Measurements from ENCODE around the gene RBM4B. TPM values are rescaled to one million over a fixed set of nuclear protein-coding genes. Genes with fewer than 3 reads are reported as not detected.

Gene RBM4B
- total and polyA plus RNA-seq, 2 of the 13 experiments (the other 11 are each of a cell fraction or from before 2014, with no cell fraction given): 25.8 to 32.4 TPM

DNA sequence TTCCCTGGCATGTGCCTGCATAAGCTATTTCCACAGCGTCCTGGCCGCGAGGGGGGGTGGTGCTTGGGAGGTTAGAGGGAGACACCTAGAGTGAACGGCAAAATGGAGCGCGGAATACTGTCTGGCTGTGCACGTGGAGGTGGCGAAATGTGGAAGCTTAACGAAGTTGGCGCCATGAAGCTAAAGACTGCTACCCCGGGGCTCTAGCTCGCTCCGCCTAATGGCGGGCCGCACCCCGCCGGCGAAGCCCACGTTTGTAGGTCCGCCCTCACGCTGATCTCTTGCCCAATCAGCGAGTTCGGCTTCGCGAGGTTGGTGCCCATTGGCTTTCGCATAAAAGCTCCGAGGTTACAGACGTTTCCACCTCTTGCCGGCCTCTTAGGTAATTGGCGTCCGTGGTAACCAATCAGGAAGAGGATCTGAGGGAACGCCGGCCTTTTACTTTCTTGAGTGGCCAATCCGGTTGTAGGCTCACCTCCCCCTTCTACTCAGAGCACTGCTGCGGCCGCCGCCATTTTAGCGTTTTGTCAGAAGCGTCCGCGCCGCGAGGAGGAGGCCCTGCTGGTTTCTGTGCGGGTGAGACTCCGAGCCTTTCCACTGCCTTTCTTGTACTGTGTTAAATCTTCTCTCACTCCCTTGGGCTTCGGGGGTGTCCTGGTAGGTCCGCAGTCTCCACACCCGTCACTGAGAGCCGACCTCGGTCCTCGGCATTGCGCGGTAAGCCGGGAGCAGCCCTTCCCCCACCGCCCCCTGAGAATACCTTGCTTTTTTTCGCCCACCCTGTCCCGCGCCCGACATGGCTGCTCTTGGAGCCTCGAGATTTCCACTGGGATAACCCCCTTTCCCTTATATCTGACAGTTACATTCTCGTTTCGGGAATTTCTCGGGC, 39.3 kb downstream of the RBM4B start, which contains the start of gene RBM4 (continued):
- TF ChIP-seq, protein P1, sequence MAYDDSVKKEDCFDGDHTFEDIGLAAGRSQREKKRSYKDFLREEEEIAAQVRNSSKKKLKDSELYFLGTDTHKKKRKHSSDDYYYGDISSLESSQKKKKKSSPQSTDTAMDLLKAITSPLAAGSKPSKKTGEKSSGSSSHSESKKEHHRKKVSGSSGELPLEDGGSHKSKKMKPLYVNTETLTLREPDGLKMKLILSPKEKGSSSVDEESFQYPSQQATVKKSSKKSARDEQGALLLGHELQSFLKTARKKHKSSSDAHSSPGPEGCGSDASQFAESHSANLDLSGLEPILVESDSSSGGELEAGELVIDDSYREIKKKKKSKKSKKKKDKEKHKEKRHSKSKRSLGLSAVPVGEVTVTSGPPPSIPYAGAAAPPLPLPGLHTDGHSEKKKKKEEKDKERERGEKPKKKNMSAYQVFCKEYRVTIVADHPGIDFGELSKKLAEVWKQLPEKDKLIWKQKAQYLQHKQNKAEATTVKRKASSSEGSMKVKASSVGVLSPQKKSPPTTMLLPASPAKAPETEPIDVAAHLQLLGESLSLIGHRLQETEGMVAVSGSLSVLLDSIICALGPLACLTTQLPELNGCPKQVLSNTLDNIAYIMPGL (CRISPR knock-in tag; IDR thresholded peaks at IDR 0.05; ENCODE audit: borderline replicate concordance in 1 of 2, low read depth in 1 of 2): peak; percentile 33 to 40; a peak in 1 of 4 replicates
- TF ChIP-seq FOSL1 (CRISPR knock-in tag; IDR thresholded peaks at IDR 0.05; ENCODE audit: borderline replicate concordance) (no peak), ZNF260 (CRISPR knock-in tag; IDR thresholded peaks at IDR 0.05; ENCODE audit: borderline replicate concordance, low read depth) (no peak), ELK4 (CRISPR knock-in tag; IDR thresholded peaks at IDR 0.05; ENCODE audit: borderline replicate concordance) (no peak), CSRNP2 (CRISPR knock-in tag; conservative IDR thresholded peaks at IDR 0.05; ENCODE audit: low read depth) (no peak), ZNF816 (CRISPR knock-in tag; IDR thresholded peaks at IDR 0.05; ENCODE audit: borderline replicate concordance) (peak; percentile 62; the same call in 1 of the 2 replicates), PRMT3 (CRISPR knock-in tag; IDR thresholded peaks at IDR 0.05; ENCODE audit: borderline replicate concordance, low read depth) (no peak), GLMP (CRISPR knock-in tag; IDR thresholded peaks at IDR 0.05; ENCODE audit: borderline replicate concordance) (no peak), CENPT (CRISPR knock-in tag; IDR thresholded peaks at IDR 0.05; ENCODE audit: low read depth) (no peak), ZNF552 (CRISPR knock-in tag; IDR thresholded peaks at IDR 0.05; ENCODE audit: borderline replicate concordance) (no peak), U2AF2 (IDR thresholded peaks at IDR 0.05; ENCODE audit: low read depth, low read length) (no peak), ZSCAN20 (CRISPR knock-in tag; IDR thresholded peaks at IDR 0.05; ENCODE audit: borderline replicate concordance) (no peak), TAF1 (CRISPR knock-in tag; IDR thresholded peaks at IDR 0.05) (peak; percentile 86), KLF16 (CRISPR knock-in tag; IDR thresholded peaks at IDR 0.05) (peak in 1 of 2 experiments; percentile 57; a peak in 1 of 4 replicates), MAF1 (CRISPR knock-in tag; IDR thresholded peaks at IDR 0.05; ENCODE audit: borderline replicate concordance) (no peak), ZNF782 (CRISPR knock-in tag; IDR thresholded peaks at IDR 0.05; ENCODE audit: borderline replicate concordance) (no peak), NR1H2 (CRISPR knock-in tag; IDR thresholded peaks at IDR 0.05; ENCODE audit: borderline replicate concordance, low read depth) (no peak), KMT2A (CRISPR knock-in tag; IDR thresholded peaks at IDR 0.05) (peak; percentile 94)
- TF ChIP-seq, protein P2, sequence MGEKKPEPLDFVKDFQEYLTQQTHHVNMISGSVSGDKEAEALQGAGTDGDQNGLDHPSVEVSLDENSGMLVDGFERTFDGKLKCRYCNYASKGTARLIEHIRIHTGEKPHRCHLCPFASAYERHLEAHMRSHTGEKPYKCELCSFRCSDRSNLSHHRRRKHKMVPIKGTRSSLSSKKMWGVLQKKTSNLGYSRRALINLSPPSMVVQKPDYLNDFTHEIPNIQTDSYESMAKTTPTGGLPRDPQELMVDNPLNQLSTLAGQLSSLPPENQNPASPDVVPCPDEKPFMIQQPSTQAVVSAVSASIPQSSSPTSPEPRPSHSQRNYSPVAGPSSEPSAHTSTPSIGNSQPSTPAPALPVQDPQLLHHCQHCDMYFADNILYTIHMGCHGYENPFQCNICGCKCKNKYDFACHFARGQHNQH (CRISPR knock-in tag; IDR thresholded peaks at IDR 0.05): peak; percentile 48; the same call in 1 of the 2 replicates
- TF ChIP-seq, protein P3, sequence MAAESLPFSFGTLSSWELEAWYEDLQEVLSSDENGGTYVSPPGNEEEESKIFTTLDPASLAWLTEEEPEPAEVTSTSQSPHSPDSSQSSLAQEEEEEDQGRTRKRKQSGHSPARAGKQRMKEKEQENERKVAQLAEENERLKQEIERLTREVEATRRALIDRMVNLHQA (CRISPR knock-in tag; IDR thresholded peaks at IDR 0.05): no peak

Measured in HepG2 (cell line).